Type B pancreatic cell (in vitro differentiated cells): ENCODE results near the gene ZNF527. TPM values are rescaled to one million over a fixed set of nuclear protein-coding genes. Genes with fewer than 3 reads are reported as not detected.

Source experiments
- DNase-seq: peaks from one replicate; pipeline ENCODE4 v3.0.0; 2021; ENCODE audit warnings: mixed read lengths; ENCODE audit not compliant: unreplicated experiment; ENCODE audit errors: extremely low spot score
- H3K27ac Mint-ChIP-seq: 2 replicates; pipeline ENCODE4 v1.8.0; 2021; ENCODE audit warnings: mild to moderate bottlenecking, mixed read lengths
- H3K27me3 Mint-ChIP-seq: 2 replicates; pipeline ENCODE4 v1.8.0; 2021; ENCODE audit warnings: mixed read lengths
- H3K36me3 Mint-ChIP-seq: 2 replicates; pipeline ENCODE4 v1.8.0; 2021; ENCODE audit warnings: mixed read lengths
- H3K4me1 Mint-ChIP-seq: one replicate; pipeline ENCODE4 v1.8.0; 2021; ENCODE audit warnings: mixed read lengths; ENCODE audit not compliant: unreplicated experiment
- H3K4me3 Mint-ChIP-seq: 2 replicates; pipeline ENCODE4 v1.8.0; 2021; ENCODE audit warnings: mild to moderate bottlenecking, mixed read lengths
- H3K9me3 Mint-ChIP-seq: 2 replicates; pipeline ENCODE4 v1.8.0; 2021; ENCODE audit warnings: mixed read lengths
- total RNA-seq: library from RNA; stranded (reverse); gene quantifications from 2 replicates; pipeline ENCODE4 v1.2.1, GENCODE V29; 2021; ENCODE audit warnings: low replicate concordance
- TF ChIP-seq, protein P1 (sequence below): fragments of 200-600 bp; sonication (generic); conservative IDR thresholded peaks from 2 replicates; pipeline ENCODE4 v1.5.0; 2021; ENCODE audit warnings: antibody characterized with exemption, mild to moderate bottlenecking

Gene ZNF527
- total RNA-seq, 1 donor from 2014 or later, result 8.7 TPM

DNA sequence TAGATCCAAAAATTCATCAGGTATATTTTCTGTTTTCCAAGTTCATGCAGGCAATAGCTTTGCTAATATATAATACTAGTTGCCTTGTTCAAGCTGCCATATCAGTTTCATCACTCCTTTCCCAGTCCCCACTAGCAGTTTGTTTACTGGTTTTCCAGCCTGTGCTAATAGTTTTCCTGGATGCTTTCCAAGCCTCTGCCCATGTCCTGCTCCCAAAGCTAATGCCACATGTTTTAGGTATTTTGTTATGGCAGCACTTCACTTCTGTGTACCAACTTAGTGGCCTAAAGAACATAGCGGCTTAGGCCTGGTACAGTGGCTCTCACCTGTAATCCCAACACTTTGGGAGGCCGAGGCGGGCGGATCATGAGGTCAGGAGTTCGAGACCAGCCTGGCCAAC lies 28.1 kb upstream of the ZNF527 start:
- no peaks in the 10 kb centered on the region for H3K4me1 Mint-ChIP-seq
- H3K27ac Mint-ChIP-seq, result no peak overlapping the region
- no peaks in the 10 kb centered on the region for H3K27me3 Mint-ChIP-seq
- TF ChIP-seq, protein P1, sequence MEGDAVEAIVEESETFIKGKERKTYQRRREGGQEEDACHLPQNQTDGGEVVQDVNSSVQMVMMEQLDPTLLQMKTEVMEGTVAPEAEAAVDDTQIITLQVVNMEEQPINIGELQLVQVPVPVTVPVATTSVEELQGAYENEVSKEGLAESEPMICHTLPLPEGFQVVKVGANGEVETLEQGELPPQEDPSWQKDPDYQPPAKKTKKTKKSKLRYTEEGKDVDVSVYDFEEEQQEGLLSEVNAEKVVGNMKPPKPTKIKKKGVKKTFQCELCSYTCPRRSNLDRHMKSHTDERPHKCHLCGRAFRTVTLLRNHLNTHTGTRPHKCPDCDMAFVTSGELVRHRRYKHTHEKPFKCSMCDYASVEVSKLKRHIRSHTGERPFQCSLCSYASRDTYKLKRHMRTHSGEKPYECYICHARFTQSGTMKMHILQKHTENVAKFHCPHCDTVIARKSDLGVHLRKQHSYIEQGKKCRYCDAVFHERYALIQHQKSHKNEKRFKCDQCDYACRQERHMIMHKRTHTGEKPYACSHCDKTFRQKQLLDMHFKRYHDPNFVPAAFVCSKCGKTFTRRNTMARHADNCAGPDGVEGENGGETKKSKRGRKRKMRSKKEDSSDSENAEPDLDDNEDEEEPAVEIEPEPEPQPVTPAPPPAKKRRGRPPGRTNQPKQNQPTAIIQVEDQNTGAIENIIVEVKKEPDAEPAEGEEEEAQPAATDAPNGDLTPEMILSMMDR, result no peak
- DNase-seq, result no peak
- H3K4me3 Mint-ChIP-seq, result no peak overlapping the region
- no peaks in the 10 kb centered on the region for H3K9me3 Mint-ChIP-seq
- peaks cover 40% of the 10 kb centered on the region for H3K36me3 Mint-ChIP-seq

DNA sequence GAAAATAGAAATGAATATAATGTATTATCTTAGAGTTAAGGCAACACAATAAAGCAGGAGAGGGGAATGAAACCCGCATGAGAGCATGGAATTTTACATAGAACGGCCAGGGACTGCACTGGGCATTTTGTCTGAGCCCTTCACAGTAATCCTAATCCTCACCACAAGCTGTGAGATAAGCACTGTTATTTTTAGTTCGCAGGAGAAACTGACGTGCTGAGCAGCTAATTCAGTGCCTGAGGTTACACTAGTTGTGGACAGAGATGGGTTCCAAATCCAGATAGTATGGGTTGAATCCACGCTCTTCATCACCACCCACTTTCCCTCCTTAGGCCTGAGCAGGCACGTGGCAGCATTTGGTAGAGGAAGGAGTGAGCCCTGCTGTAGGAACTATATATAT lies 24.8 kb upstream of the ZNF527 start:
- Mint-ChIP-seq H3K4me3 (no peak overlapping the region), H3K27ac (no peak overlapping the region), H3K9me3 (no peaks in the 10 kb centered on the region), H3K36me3 (peaks cover 44% of the 10 kb centered on the region), H3K4me1 (no peaks in the 10 kb centered on the region), H3K27me3 (no peaks in the 10 kb centered on the region)
- TF ChIP-seq, protein P1, result no peak
- DNase-seq, result no peak

DNA sequence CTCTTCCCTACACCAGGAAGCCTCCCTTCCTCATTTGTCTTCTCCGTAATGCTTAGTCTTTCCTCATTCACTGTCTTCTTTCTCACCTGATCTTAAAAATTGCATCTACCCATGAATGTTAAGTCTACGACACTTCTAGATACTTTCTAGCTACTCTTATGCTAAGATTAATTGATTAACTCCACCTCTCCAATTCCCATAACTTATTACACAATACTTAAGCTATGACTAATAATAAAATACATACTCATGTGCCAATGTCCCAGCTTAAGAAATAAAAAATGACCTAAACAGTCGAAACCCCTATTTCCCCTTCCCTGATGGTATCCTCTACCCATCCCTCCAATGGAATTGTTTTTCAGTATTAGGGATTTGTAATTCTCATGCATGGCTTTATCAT lies 22.8 kb upstream of the ZNF527 start:
- Mint-ChIP-seq H3K36me3 (peaks cover 42% of the 10 kb centered on the region), H3K4me1 (no peaks in the 10 kb centered on the region), H3K4me3 (no peak overlapping the region)

DNA sequence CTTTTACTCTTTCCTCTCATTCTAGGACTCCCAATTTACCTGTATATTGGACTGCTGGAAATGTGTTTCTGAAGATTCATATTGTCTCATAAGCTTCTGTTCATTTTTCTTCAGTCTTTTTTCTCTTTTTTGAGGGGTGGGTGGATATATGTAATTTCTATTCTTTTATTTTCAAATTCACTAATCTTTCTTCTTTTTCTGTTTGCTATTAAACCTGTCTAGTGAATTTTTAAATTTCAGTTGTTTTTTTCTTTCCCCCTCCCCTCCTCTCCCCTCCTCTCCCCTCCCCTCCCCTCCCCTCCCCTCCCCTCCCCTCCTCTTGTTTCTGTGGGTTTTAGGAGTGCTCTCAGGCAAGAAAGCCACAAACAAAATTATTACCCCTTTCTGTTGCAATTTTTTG lies 16.9 kb upstream of the ZNF527 start:
- TF ChIP-seq, protein P1, result no peak
- Mint-ChIP-seq H3K4me1 (no peaks in the 10 kb centered on the region), H3K36me3 (peaks cover 56% of the 10 kb centered on the region), H3K9me3 (peaks cover 5% of the 10 kb centered on the region), H3K27me3 (no peaks in the 10 kb centered on the region), H3K27ac (no peak overlapping the region), H3K4me3 (no peak overlapping the region)
- DNase-seq, result no peak

More for the DNA sequence above, 22.8 kb upstream of the ZNF527 start:
- no peaks in the 10 kb centered on the region for H3K27me3 Mint-ChIP-seq
- TF ChIP-seq, protein P1, result no peak
- H3K9me3 Mint-ChIP-seq, result no peaks in the 10 kb centered on the region
- no peak overlapping the region for H3K27ac Mint-ChIP-seq
- DNase-seq, result no peak

DNA sequence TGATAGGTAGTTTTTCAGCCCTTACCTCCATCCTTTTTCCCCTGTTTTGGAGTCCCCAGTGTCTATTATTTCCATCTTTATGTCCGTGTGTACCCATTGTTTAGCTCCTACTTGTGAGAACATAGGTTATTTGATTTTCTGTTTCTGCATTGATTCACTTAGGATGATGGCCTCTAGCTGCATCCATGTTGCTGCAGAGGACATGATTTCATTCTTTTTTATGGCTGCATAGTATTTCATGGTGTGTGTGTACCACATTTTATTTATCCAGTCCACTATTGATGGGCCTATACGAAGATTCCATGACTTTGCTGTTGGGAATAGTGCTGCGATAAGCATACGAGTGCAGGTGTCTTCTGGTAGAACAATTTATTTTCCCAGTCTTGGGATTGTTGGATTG lies 15.0 kb upstream of the ZNF527 start:
- H3K9me3 Mint-ChIP-seq, result peaks cover 5% of the 10 kb centered on the region
- TF ChIP-seq, protein P1, result no peak

DNA sequence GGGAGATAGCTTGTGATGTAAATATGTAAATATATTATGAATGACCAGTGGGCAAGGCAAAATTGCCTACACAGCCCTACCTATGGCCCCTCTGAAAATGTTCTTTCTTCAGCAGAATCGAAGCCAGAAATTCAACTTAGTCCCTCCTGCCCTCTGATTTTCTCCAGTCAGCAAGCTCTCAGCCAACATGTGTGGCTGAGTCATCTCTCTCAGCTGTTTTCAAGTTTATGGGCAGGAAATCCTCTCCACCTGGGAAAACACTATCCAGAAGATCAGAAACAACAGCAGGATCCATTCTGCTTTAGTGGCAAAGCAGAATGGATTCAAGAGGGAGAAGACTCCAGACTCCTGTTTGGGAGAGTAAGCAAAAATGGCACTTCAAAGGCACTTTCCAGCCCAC lies 8.9 kb upstream of the ZNF527 start:
- DNase-seq, result no peak
- no peaks in the 10 kb centered on the region for H3K27me3 Mint-ChIP-seq
- TF ChIP-seq, protein P1, result no peak
- H3K9me3 Mint-ChIP-seq, result peaks cover 17% of the 10 kb centered on the region
- peaks cover 67% of the 10 kb centered on the region for H3K36me3 Mint-ChIP-seq
- no peaks in the 10 kb centered on the region for H3K4me1 Mint-ChIP-seq
- no peak overlapping the region for H3K27ac Mint-ChIP-seq
- H3K4me3 Mint-ChIP-seq, result no peak overlapping the region

More for the DNA sequence above, 15.0 kb upstream of the ZNF527 start:
- no peak overlapping the region for H3K27ac Mint-ChIP-seq
- peaks cover 62% of the 10 kb centered on the region for H3K36me3 Mint-ChIP-seq
- no peaks in the 10 kb centered on the region for H3K27me3 Mint-ChIP-seq
- no peak overlapping the region for H3K4me3 Mint-ChIP-seq
- H3K4me1 Mint-ChIP-seq, result no peaks in the 10 kb centered on the region
- no peak for DNase-seq
